ENCODE results near the gene FSTL5.
A peak's percentile ranks its signal among the peaks of the same experiment; 100 is the strongest.

FSTL5 gene

DNA sequence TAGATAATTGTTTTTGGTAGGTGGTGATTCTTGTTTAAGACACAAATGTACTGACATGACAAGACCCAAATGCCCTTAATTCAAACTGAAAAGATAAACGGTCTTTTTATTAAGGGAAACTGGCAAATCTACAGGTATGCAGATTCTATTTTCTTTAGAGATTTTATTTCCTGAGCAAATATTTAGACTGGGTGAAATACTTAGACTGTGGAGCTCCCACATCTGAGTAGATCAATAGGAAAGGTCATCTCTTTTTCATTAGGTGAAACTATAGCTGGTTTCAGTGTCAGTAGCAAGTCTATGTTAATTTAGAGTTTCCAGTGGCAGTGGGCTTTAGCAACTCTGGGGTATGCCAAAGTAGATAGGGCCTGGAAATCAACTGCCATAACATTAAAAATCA, 446.7 kb downstream of the FSTL5 start:
- Mint-ChIP-seq H3K27ac (no peak overlapping the region), H3K4me3 (no peak overlapping the region), H3K4me1 (peaks cover 16% of the 10 kb centered on the region), H3K27me3 (ENCODE audit: low read depth, poor library complexity) (peaks cover 2% of the 10 kb centered on the region), H3K9me3 (peaks cover 6% of the 10 kb centered on the region), H3K36me3 (ENCODE audit: low read depth) (no peaks in the 10 kb centered on the region)
- TF ChIP-seq, protein P1, sequence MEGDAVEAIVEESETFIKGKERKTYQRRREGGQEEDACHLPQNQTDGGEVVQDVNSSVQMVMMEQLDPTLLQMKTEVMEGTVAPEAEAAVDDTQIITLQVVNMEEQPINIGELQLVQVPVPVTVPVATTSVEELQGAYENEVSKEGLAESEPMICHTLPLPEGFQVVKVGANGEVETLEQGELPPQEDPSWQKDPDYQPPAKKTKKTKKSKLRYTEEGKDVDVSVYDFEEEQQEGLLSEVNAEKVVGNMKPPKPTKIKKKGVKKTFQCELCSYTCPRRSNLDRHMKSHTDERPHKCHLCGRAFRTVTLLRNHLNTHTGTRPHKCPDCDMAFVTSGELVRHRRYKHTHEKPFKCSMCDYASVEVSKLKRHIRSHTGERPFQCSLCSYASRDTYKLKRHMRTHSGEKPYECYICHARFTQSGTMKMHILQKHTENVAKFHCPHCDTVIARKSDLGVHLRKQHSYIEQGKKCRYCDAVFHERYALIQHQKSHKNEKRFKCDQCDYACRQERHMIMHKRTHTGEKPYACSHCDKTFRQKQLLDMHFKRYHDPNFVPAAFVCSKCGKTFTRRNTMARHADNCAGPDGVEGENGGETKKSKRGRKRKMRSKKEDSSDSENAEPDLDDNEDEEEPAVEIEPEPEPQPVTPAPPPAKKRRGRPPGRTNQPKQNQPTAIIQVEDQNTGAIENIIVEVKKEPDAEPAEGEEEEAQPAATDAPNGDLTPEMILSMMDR (IDR thresholded peaks at IDR 0.05): no peak
- DNase-seq: no peak

DNA sequence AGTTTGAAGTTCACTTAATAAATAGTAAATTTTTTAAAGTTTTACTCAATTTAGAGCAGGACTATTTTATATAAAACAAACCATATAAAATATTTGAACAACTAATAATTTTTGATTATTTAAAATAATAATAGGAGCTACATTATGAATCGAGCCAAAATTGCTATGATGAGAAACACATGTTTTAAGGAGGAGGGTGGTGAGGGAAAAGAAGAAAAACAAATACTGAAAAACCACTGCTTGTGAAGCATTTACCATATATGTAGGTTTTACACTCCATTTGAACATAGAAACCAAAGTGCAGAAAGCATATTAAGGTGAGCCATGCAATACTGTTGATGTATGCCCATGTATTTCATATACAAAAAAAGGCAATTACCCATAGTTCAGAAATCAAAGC, 448.9 kb downstream of the FSTL5 start:
- Mint-ChIP-seq H3K9me3 (peaks cover 6% of the 10 kb centered on the region), H3K4me3 (no peak overlapping the region), H3K4me1 (peaks cover 16% of the 10 kb centered on the region), H3K36me3 (ENCODE audit: low read depth) (no peaks in the 10 kb centered on the region), H3K27ac (no peak overlapping the region), H3K27me3 (ENCODE audit: low read depth, poor library complexity) (peaks cover 2% of the 10 kb centered on the region)
- no peak for DNase-seq
- TF ChIP-seq, protein P1 (IDR thresholded peaks at IDR 0.05): no peak

DNA sequence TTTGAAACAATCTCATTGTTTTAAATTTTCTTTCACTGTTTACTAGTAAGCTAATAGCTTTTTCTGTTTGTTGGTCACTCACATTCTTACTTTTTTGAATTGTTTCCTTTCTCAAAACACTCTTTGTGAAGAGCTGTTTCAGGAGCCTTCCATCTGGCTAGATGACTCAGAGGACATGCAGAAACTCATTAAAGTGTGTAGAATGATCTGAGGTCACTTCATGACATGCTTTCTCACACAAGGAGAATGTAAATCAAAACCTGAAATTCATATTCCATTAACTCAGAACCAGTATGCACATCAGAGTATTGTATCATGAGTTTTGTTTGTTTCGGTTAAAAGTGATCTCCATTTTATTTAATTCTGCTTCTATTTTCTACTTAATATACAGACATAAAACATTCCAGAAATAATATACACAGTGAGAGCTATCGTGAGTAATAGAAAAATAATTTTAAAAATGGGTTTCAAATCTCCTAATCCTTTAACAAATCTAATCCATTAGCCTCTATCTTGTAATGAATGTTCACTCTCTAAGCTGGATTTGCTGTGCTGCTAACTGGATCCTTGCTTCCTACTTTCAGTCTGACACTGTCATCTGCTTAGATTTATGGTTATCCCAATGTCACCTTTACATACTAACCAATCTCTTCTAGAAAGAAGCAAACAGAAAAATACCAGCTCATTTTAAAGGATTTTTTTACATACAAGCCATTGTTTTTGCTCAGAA, 449.6 kb downstream of the FSTL5 start:
- TF ChIP-seq, protein P1 (IDR thresholded peaks at IDR 0.05): no peak
- H3K4me3 Mint-ChIP-seq: no peak overlapping the region
- H3K36me3 Mint-ChIP-seq (ENCODE audit: low read depth): no peaks in the 10 kb centered on the region
- peaks cover 16% of the 10 kb centered on the region for H3K4me1 Mint-ChIP-seq
- H3K27ac Mint-ChIP-seq: no peak overlapping the region
- no peak for DNase-seq
- peaks cover 3% of the 10 kb centered on the region for H3K9me3 Mint-ChIP-seq
- H3K27me3 Mint-ChIP-seq (ENCODE audit: low read depth, poor library complexity): peaks cover 2% of the 10 kb centered on the region

DNA sequence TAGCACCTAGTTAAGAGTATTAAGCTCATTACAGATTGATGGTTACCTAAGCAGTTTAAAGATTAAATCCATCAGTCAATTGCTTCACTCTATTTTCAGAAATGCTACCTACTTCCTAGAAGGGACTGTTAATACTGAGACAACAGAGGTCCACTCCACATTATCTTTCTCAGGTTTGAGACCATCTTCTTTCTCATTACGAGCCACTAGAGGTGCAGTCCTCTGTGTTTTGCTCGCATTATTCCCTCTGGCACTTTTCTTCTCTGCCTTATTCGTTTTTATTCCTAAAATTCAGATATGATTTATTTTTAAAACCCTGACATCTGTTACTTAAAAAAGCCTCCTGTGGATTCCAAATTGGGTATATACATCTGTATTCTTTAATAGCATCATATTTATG, 459.1 kb downstream of the FSTL5 start:
- DNase-seq: no peak
- no peaks in the 10 kb centered on the region for H3K36me3 Mint-ChIP-seq (ENCODE audit: low read depth)
- no peak overlapping the region for H3K27ac Mint-ChIP-seq
- peaks cover 3% of the 10 kb centered on the region for H3K27me3 Mint-ChIP-seq (ENCODE audit: low read depth, poor library complexity)
- no peaks in the 10 kb centered on the region for H3K9me3 Mint-ChIP-seq
- no peak overlapping the region for H3K4me3 Mint-ChIP-seq
- TF ChIP-seq, protein P1 (IDR thresholded peaks at IDR 0.05): no peak
- no peaks in the 10 kb centered on the region for H3K4me1 Mint-ChIP-seq

DNA sequence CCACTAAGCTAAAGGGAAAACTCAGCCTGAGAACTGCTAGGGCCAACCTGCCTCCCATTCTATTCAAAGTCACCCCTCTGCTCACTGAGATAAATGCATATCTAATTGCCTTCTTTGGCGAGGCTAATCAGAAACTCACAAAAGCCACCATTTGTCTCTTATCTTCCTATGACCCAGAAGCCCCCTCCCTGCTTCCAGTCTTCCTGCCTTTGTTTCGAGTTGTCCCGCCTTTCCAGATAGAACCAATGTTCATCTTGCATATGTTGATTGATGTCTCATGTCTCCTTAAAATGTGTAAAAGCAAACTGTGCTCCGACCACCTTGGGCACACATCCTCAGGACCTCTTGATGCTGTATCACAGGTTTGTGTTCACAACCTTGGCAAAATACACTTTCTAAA, 459.8 kb downstream of the FSTL5 start:
- no peaks in the 10 kb centered on the region for H3K36me3 Mint-ChIP-seq (ENCODE audit: low read depth)
- no peaks in the 10 kb centered on the region for H3K4me1 Mint-ChIP-seq
- no peak overlapping the region for H3K4me3 Mint-ChIP-seq
- TF ChIP-seq, protein P1 (IDR thresholded peaks at IDR 0.05): no peak
- no peak for DNase-seq
- H3K27ac Mint-ChIP-seq: no peak overlapping the region
- no peaks in the 10 kb centered on the region for H3K9me3 Mint-ChIP-seq
- peaks cover 3% of the 10 kb centered on the region for H3K27me3 Mint-ChIP-seq (ENCODE audit: low read depth, poor library complexity)

DNA sequence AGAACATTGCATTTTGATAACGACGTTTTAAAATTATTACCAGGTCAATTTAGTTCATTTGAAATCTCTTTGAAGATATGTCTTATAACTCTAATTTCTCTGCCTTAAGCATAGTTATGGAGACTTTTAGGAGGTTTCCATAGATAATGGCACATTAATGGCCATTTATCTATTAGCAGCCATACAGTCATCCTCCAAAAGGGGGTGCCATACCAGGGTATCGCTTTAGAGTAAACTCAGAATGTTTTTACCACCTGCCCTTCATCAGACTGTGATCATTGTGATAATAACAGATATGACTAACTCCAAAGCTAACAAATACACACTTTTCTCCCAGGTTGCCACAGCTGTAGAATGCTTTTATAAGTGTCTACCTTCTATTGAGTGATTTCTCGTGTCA, 461.5 kb downstream of the FSTL5 start:
- peaks cover 3% of the 10 kb centered on the region for H3K27me3 Mint-ChIP-seq (ENCODE audit: low read depth, poor library complexity)
- no peak overlapping the region for H3K27ac Mint-ChIP-seq
- H3K4me3 Mint-ChIP-seq: no peak overlapping the region
- H3K36me3 Mint-ChIP-seq (ENCODE audit: low read depth): no peaks in the 10 kb centered on the region
- TF ChIP-seq, protein P1 (IDR thresholded peaks at IDR 0.05): peak; percentile 17
- no peak for DNase-seq
- no peaks in the 10 kb centered on the region for H3K9me3 Mint-ChIP-seq
- H3K4me1 Mint-ChIP-seq: no peaks in the 10 kb centered on the region
